ENCODE data around the gene MAP4K2. TPM values are rescaled to one million over a fixed set of nuclear protein-coding genes. Genes with fewer than 3 reads are reported as not detected.
A peak's percentile ranks its signal among the peaks of the same experiment; 100 is the strongest.

The MAP4K2 gene
- polyA plus RNA-seq, 3 donors, result 9.9 to 38.0 (median 12.6) TPM

- intact Hi-C loops (cut with micrococcal nuclease), result no loop called here
- no peak for TF ChIP-seq CTCF (IDR thresholded peaks at IDR 0.05)
- Mint-ChIP-seq H3K36me3 (peaks cover 8 to 21% of the 10 kb centered on the region in 2 donors), H3K4me1 (peaks cover 15% of the 10 kb centered on the region), H3K4me3 (no peak overlapping the region), H3K27me3 (ENCODE audit: low read depth in 3 of 3) (peaks cover 0 to 4% (median 2%) of the 10 kb centered on the region in 3 donors), H3K9me3 (no peaks in the 10 kb centered on the region), H3K27ac (peak overlapping the region in 1 of 7 donors; percentile 21)
- Histone ChIP-seq H3K79me2 (ENCODE audit: insufficient read depth, low read length) (peaks cover 4% of the 10 kb centered on the region), H3K9me3 (replicated peaks in 1 of 2; ENCODE audit: control insufficient read depth in 1 of 2, insufficient read depth in 1 of 2, low read length in 2 of 2) (no peaks in the 10 kb centered on the region), H3K4me3 (replicated peaks in 1 of 3; ENCODE audit: low read depth in 2 of 3, low read length in 3 of 3) (no peak overlapping the region), H4K20me1 (ENCODE audit: insufficient read depth, low read length) (peaks cover 3% of the 10 kb centered on the region), H3K27me3 (ENCODE audit: control insufficient read depth in 2 of 2, insufficient read depth in 2 of 2, low read length in 2 of 2) (no peaks in the 10 kb centered on the region), H3K9ac (ENCODE audit: insufficient read depth, low read length, poor library complexity, severe bottlenecking) (no peak overlapping the region), H3K27ac (ENCODE audit: low read depth in 1 of 2, low read length in 2 of 2) (no peak overlapping the region), H3K4me1 (ENCODE audit: control insufficient read depth in 1 of 2, insufficient read depth in 2 of 2, low read length in 2 of 2) (peaks cover 19 to 28% of the 10 kb centered on the region in 2 donors), H2AFZ (ENCODE audit: insufficient read depth, low read depth, low read length, poor library complexity, severe bottlenecking) (no peak overlapping the region), H3K4me2 (replicated peaks; ENCODE audit: extremely low read depth, low read length, poor library complexity, severe bottlenecking) (no peak overlapping the region), H3K36me3 (replicated peaks in 1 of 2; ENCODE audit: control insufficient read depth in 1 of 2, insufficient read depth in 2 of 2, low read length in 2 of 2) (no peaks in the 10 kb centered on the region)
- WGBS (ENCODE audit: insufficient coverage), result 92% methylated on average over 8 of the region's 15 CpGs
- no peak for DNase-seq
Measured at GRCh38 chr11:64747961-64748665, 54.9 kb downstream of the MAP4K2 start.

GRCh38 chr11:64746486-64746885 is 56.5 kb downstream of the MAP4K2 start:
- Mint-ChIP-seq H3K4me1 (peaks cover 22% of the 10 kb centered on the region), H3K27me3 (ENCODE audit: low read depth in 3 of 3) (peaks cover 0 to 4% (median 0%) of the 10 kb centered on the region in 3 donors), H3K27ac (peak overlapping the region; percentile 46 to 98 (median 85)), H3K9me3 (no peaks in the 10 kb centered on the region), H3K4me3 (peak overlapping the region in 1 of 2 donors; percentile 41), H3K36me3 (peaks cover under 1 to 10% of the 10 kb centered on the region in 2 donors)
- H3K4me2 ChIP-seq (replicated peaks; ENCODE audit: extremely low read depth, low read length, poor library complexity, severe bottlenecking), result peak overlapping the region; percentile 99
- H3K36me3 ChIP-seq (replicated peaks in 1 of 2; ENCODE audit: control insufficient read depth in 1 of 2, insufficient read depth in 2 of 2, low read length in 2 of 2), result no peaks in the 10 kb centered on the region
- peak overlapping the region in 1 of 3 experiments; percentile 95 for H3K4me3 ChIP-seq (replicated peaks in 1 of 3; ENCODE audit: low read depth in 2 of 3, low read length in 3 of 3)
- WGBS (ENCODE audit: insufficient coverage), result 58% methylated on average over 6 of the region's 10 CpGs
- H4K20me1 ChIP-seq (ENCODE audit: insufficient read depth, low read length), result peaks cover 17% of the 10 kb centered on the region
- no peaks in the 10 kb centered on the region for H3K27me3 ChIP-seq (ENCODE audit: control insufficient read depth in 2 of 2, insufficient read depth in 2 of 2, low read length in 2 of 2)
- no peak for DNase-seq
- no peak for TF ChIP-seq CTCF (IDR thresholded peaks at IDR 0.05)
- H2AFZ ChIP-seq (ENCODE audit: insufficient read depth, low read depth, low read length, poor library complexity, severe bottlenecking), result no peak overlapping the region
- intact Hi-C loops (cut with micrococcal nuclease), result no loop called here
- no peaks in the 10 kb centered on the region for H3K9me3 ChIP-seq (replicated peaks in 1 of 2; ENCODE audit: control insufficient read depth in 1 of 2, insufficient read depth in 1 of 2, low read length in 2 of 2)
- H3K4me1 ChIP-seq (ENCODE audit: control insufficient read depth in 1 of 2, insufficient read depth in 2 of 2, low read length in 2 of 2), result peaks cover 26 to 38% of the 10 kb centered on the region in 2 donors
- peak overlapping the region; percentile 86 to 88 for H3K27ac ChIP-seq (ENCODE audit: low read depth in 1 of 2, low read length in 2 of 2)
- H3K79me2 ChIP-seq (ENCODE audit: insufficient read depth, low read length), result peaks cover 21% of the 10 kb centered on the region
- no peak overlapping the region for H3K9ac ChIP-seq (ENCODE audit: insufficient read depth, low read length, poor library complexity, severe bottlenecking)

Measured in CD14-positive monocyte (primary cell).